ENCODE measurements around the gene GNL2.
"Not testable (repeated sequence)": the region's sequence is repeated elsewhere in the genome, so short reads cannot be mapped to it uniquely, and the experiment has no call there.

GNL2 gene

GRCh38 chr1:37519613-37520012, 76.1 kb downstream of the GNL2 start:
- peaks cover 4% of the 10 kb centered on the region for H3K4me1 ChIP-seq (ENCODE audit: low read depth, poor library complexity, severe bottlenecking)
- TF ChIP-seq CTCF (conservative IDR thresholded peaks at IDR 0.05; ENCODE audit: low read depth, low read length) = no peak
- no peak overlapping the region for H3K27ac ChIP-seq
- H2AFZ ChIP-seq (ENCODE audit: low read depth) = no peak overlapping the region
- no peaks in the 10 kb centered on the region for H3K27me3 ChIP-seq (ENCODE audit: insufficient read depth, low read depth)
- no peaks in the 10 kb centered on the region for H3K36me3 ChIP-seq (ENCODE audit: insufficient read depth)
- H3K4me2 ChIP-seq = no peak overlapping the region
- no peak overlapping the region for H3K4me3 ChIP-seq (IDR thresholded peaks at IDR 0.05; ENCODE audit: insufficient read depth, low read depth, low read length)
- no peaks in the 10 kb centered on the region for H4K20me1 ChIP-seq (ENCODE audit: insufficient read depth)
- no peaks in the 10 kb centered on the region for H3K79me2 ChIP-seq (ENCODE audit: insufficient read depth, low read depth)
- no peak overlapping the region for H3K9ac ChIP-seq

- H3K4me2 ChIP-seq; H3K36me3 ChIP-seq (ENCODE audit: insufficient read depth); H3K9ac ChIP-seq; H3K27ac ChIP-seq; H3K4me1 ChIP-seq (ENCODE audit: low read depth, poor library complexity, severe bottlenecking); H3K4me3 ChIP-seq (IDR thresholded peaks at IDR 0.05; ENCODE audit: insufficient read depth, low read depth, low read length); H3K79me2 ChIP-seq (ENCODE audit: insufficient read depth, low read depth); H2AFZ ChIP-seq (ENCODE audit: low read depth); H3K27me3 ChIP-seq (ENCODE audit: insufficient read depth, low read depth); H4K20me1 ChIP-seq (ENCODE audit: insufficient read depth): not testable (repeated sequence)
Observed at GRCh38 chr1:37518929-37519328, 76.8 kb downstream of the GNL2 start.

GRCh38 chr1:37518241-37518640, 77.5 kb downstream of the GNL2 start:
- not testable (repeated sequence) for H4K20me1 ChIP-seq (ENCODE audit: insufficient read depth); H3K36me3 ChIP-seq (ENCODE audit: insufficient read depth); H3K4me2 ChIP-seq; H3K4me1 ChIP-seq (ENCODE audit: low read depth, poor library complexity, severe bottlenecking); H3K4me3 ChIP-seq (IDR thresholded peaks at IDR 0.05; ENCODE audit: insufficient read depth, low read depth, low read length); H3K27ac ChIP-seq; H3K79me2 ChIP-seq (ENCODE audit: insufficient read depth, low read depth); H3K27me3 ChIP-seq (ENCODE audit: insufficient read depth, low read depth); H2AFZ ChIP-seq (ENCODE audit: low read depth); H3K9ac ChIP-seq

GRCh38 chr1:37517569-37517968, 78.2 kb downstream of the GNL2 start:
- Histone ChIP-seq H3K4me2 (no peak overlapping the region), H2AFZ (ENCODE audit: low read depth) (no peak overlapping the region), H3K27ac (no peak overlapping the region), H3K4me1 (ENCODE audit: low read depth, poor library complexity, severe bottlenecking) (peaks cover 16% of the 10 kb centered on the region), H3K36me3 (ENCODE audit: insufficient read depth) (no peaks in the 10 kb centered on the region; the same call in 1 of the 2 replicates), H4K20me1 (ENCODE audit: insufficient read depth) (no peaks in the 10 kb centered on the region), H3K27me3 (ENCODE audit: insufficient read depth, low read depth) (no peaks in the 10 kb centered on the region), H3K79me2 (ENCODE audit: insufficient read depth, low read depth) (peaks cover 13% of the 10 kb centered on the region; the same call in 1 of the 2 replicates), H3K9ac (no peak overlapping the region), H3K4me3 (IDR thresholded peaks at IDR 0.05; ENCODE audit: insufficient read depth, low read depth, low read length) (no peak overlapping the region)
- TF ChIP-seq CTCF (conservative IDR thresholded peaks at IDR 0.05; ENCODE audit: low read depth, low read length) = no peak
